HepG2 (cell line): ENCODE measurements around the gene S100A7. TPM values are rescaled to one million over a fixed set of nuclear protein-coding genes. Genes with fewer than 3 reads are reported as not detected.

Source experiments
- ATAC-seq: fragments of 200-7000 bp; cut with Tn5 transposase; 3 replicates; pipeline ENCODE4 v1.9.1; 2020; ENCODE audit warnings: mild to moderate bottlenecking, moderate library complexity
- BruUV-seq: library from RNA; stranded (reverse); fragments of 400-500 nt; replicated peaks from 2 replicates; lab custom pipeline; 2021; lab: Mats Ljungman, UMichigan
- CTCF ChIA-PET: fragments of 300-600 bp; formaldehyde crosslinking; extraction: SDS; loops from one replicate; lab custom pipeline; 2021; ENCODE audit warnings: low total read pairs, inconsistent platforms, low intra/inter-chr PET ratio; lab: Yijun Ruan, JAX
- POLR2A ChIA-PET: fragments of 350-600 bp; sonication (Branson Sonifier 250); formaldehyde crosslinking; loops from one replicate; lab custom pipeline; 2020; ENCODE audit warnings: antibody characterized with exemption, inconsistent platforms; lab: Yijun Ruan, JAX
- DNase-seq: peaks from one replicate; pipeline ENCODE4 v3.0.0-alpha.2; 2015; ENCODE audit warnings: low spot score
- FAIRE-seq: peaks from 3 replicates; lab custom pipeline; 2011; peaks lifted over from hg19 to GRCh38; lab: Jason Lieb, UNC
- H2AFZ ChIP-seq: one replicate; pipeline ENCODE4 v1.6.1; 2011; ENCODE audit warnings: low read length, inconsistent platforms
- H3K27ac ChIP-seq: fragments of 300-600 bp; 3 replicates; pipeline ENCODE4 v1.8.0; 2011; ENCODE audit warnings: mixed run types, mild to moderate bottlenecking, mixed read lengths, low read length, inconsistent platforms; ENCODE audit not compliant: insufficient read depth; ENCODE audit errors: extremely low read length
- H3K27me3 ChIP-seq, 2 experiments: fragments of 200-600 bp in 1 of 2; 2 replicates in 1 of 2; 3 replicates in 1 of 2; pipeline versions ENCODE4 v1.6.0 to v1.8.0; 2011; ENCODE audit warnings: low read length in 2 of 2, mild to moderate bottlenecking in 2 of 2, moderate library complexity in 2 of 2, inconsistent platforms in 1 of 2; ENCODE audit not compliant: insufficient read depth in 2 of 2, control insufficient read depth in 1 of 2
- H3K36me3 ChIP-seq, 2 experiments: fragments of 200-600 bp in 1 of 2; replicated peaks in 1 of 2; 2 replicates in 1 of 2; 3 replicates in 1 of 2; pipeline versions ENCODE4 v1.5.1 to v1.8.0; 2011; ENCODE audit warnings: low read length in 2 of 2, inconsistent platforms in 1 of 2; ENCODE audit not compliant: insufficient read depth in 2 of 2, control insufficient read depth in 1 of 2
- H3K4me1 ChIP-seq: 2 replicates; pipeline ENCODE4 v1.5.1; 2012; ENCODE audit warnings: low read length, inconsistent platforms; ENCODE audit not compliant: insufficient read depth
- H3K4me2 ChIP-seq: 2 replicates; pipeline ENCODE4 v1.6.0; 2011; ENCODE audit warnings: low read depth, low read length, inconsistent platforms
- H3K4me3 ChIP-seq, 3 experiments: fragments of 200-600 bp in 1 of 3; sonication (generic), shearing (Covaris generic) in 1 of 3; replicated peaks in 1 of 3; 2 replicates each; pipeline ENCODE4 v1.5.1; 2011 to 2016; ENCODE audit warnings: low read length in 3 of 3, inconsistent platforms in 2 of 3, low read depth in 2 of 3, mild to moderate bottlenecking in 2 of 3, control low read depth in 1 of 3, mixed read lengths in 1 of 3; ENCODE audit not compliant: insufficient read depth in 1 of 3
- H3K79me2 ChIP-seq: one replicate; pipeline ENCODE4 v1.6.1; 2011; ENCODE audit warnings: low read length, inconsistent platforms; ENCODE audit not compliant: insufficient read depth
- H3K9ac ChIP-seq: 2 replicates; pipeline ENCODE4 v1.6.0; 2011; ENCODE audit warnings: mild to moderate bottlenecking, low read depth, low read length, inconsistent platforms; ENCODE audit not compliant: insufficient read depth
- H3K9me3 ChIP-seq: 2 replicates; pipeline ENCODE4 v1.5.1; 2012; ENCODE audit warnings: mild to moderate bottlenecking, low read length
- H4K20me1 ChIP-seq: 2 replicates; pipeline ENCODE4 v1.6.0; 2011; ENCODE audit warnings: inconsistent platforms, mild to moderate bottlenecking, low read length, moderate library complexity; ENCODE audit not compliant: insufficient read depth
- AHR ChIP-seq: IDR thresholded peaks from 2 replicates; pipeline ENCODE4 v1.6.1; 2018; ENCODE audit warnings: missing genetic modification reagents, missing compliant biosample characterization
- RBFOX2 ChIP-seq: fragments of 200-400 bp; formaldehyde crosslinking; IDR thresholded peaks from 2 replicates; pipeline ENCODE4 v1.6.1; 2017; ENCODE audit warnings: low read depth, mild to moderate bottlenecking, low read length
- XRCC5 ChIP-seq: fragments of 200-400 bp; formaldehyde crosslinking; optimal IDR thresholded peaks from 2 replicates; pipeline ENCODE3; 2017; ENCODE audit warnings: mild to moderate bottlenecking, low read length
- ZBTB38 ChIP-seq: sonication (generic); formaldehyde crosslinking; IDR thresholded peaks from 2 replicates; pipeline ENCODE4 v1.5.1; 2020; ENCODE audit warnings: mild to moderate bottlenecking, missing genetic modification reagents
- ZFP62 ChIP-seq: sonication (generic); formaldehyde crosslinking; IDR thresholded peaks from 2 replicates; pipeline ENCODE4 v1.4.0; 2020; ENCODE audit warnings: missing genetic modification reagents
- ZNF343 ChIP-seq: sonication (generic); formaldehyde crosslinking; IDR thresholded peaks from 2 replicates; pipeline ENCODE4 v1.4.0; 2020; ENCODE audit warnings: mild to moderate bottlenecking, missing genetic modification reagents
- ZNF484 ChIP-seq: sonication (generic); formaldehyde crosslinking; IDR thresholded peaks from 2 replicates; pipeline ENCODE4 v1.5.1; 2020; ENCODE audit warnings: mild to moderate bottlenecking, low read depth, missing genetic modification reagents, borderline replicate concordance
- WGBS: methylation state at CpG from one replicate; pipeline ENCODE4 v1.1.6; 2017; ENCODE audit warnings: low lambda C conversion rate; 5-methylcytosine and 5-hydroxymethylcytosine counted together
- in situ Hi-C: cut with HindIII; loops from 2 replicates; pipeline ENCODE4 v1.10.0; 2017; ENCODE audit warnings: low pct_unique_long_range_greater_than_20kb; ENCODE audit not compliant: extremely low pct_ligation_motif_present
- intact Hi-C: fragments of 100-400 bp; cut with micrococcal nuclease; formaldehyde crosslinking; loops from one replicate; pipeline ENCODE4 v1.10.0; 2022; ENCODE audit not compliant: unreplicated experiment
- polyA plus RNA-seq, 8 experiments: library from polyadenylated mRNA; depleted of rRNA in 3 of 8; stranded (reverse) in 7 of 8; unstranded in 1 of 8; fragments of >200 nt; fragmentation: Illumina TruSeq in 4 of 8; extraction: Trizol in 4 of 8; gene quantifications; 2 replicates each; pipeline versions ENCODE4 v1.2.1 to v1.2.3, GENCODE V29; 2011 to 2016; ENCODE audit warnings: low read depth in 4 of 8, missing spikeins in 1 of 8, mixed read lengths in 1 of 8; ENCODE audit not compliant: insufficient read depth in 1 of 8
- total RNA-seq, 5 experiments: library from RNA; depleted of rRNA; stranded (reverse); fragments of >200 nt; fragmentation: Illumina TruSeq; extraction: Trizol; gene quantifications; 2 replicates each; pipeline ENCODE4 v1.2.3, GENCODE V29; 2016; ENCODE audit warnings: low read depth in 1 of 5
- TF ChIP-seq, protein P1 (sequence below): sonication (generic); formaldehyde crosslinking; IDR thresholded peaks from 2 replicates; pipeline ENCODE4 v1.5.0; 2020; ENCODE audit warnings: mild to moderate bottlenecking, missing genetic modification reagents
- TF ChIP-seq, protein P2 (sequence below): sonication (generic); formaldehyde crosslinking; IDR thresholded peaks from 2 replicates; pipeline ENCODE4 v1.5.0; 2020; ENCODE audit warnings: missing genetic modification reagents, mild to moderate bottlenecking, borderline replicate concordance
- TF ChIP-seq, protein P3 (sequence below): sonication (generic); formaldehyde crosslinking; IDR thresholded peaks from 2 replicates; pipeline ENCODE4 v1.5.0; 2020; ENCODE audit warnings: mild to moderate bottlenecking, missing genetic modification reagents
- TF ChIP-seq, protein P4 (sequence below): sonication (generic); formaldehyde crosslinking; IDR thresholded peaks from 2 replicates; pipeline ENCODE4 v1.4.0; 2020; ENCODE audit warnings: mild to moderate bottlenecking, missing genetic modification reagents
- TF ChIP-seq, protein P5 (sequence below): sonication (generic); formaldehyde crosslinking; conservative IDR thresholded peaks from 2 replicates; pipeline ENCODE4 v1.8.1; 2023; ENCODE audit warnings: missing genetic modification reagents

S100A7 gene
- total and polyA plus RNA-seq, 2 of the 13 experiments (the other 11 are each of a cell fraction or from before 2014, with no cell fraction given), result not detected

DNA sequence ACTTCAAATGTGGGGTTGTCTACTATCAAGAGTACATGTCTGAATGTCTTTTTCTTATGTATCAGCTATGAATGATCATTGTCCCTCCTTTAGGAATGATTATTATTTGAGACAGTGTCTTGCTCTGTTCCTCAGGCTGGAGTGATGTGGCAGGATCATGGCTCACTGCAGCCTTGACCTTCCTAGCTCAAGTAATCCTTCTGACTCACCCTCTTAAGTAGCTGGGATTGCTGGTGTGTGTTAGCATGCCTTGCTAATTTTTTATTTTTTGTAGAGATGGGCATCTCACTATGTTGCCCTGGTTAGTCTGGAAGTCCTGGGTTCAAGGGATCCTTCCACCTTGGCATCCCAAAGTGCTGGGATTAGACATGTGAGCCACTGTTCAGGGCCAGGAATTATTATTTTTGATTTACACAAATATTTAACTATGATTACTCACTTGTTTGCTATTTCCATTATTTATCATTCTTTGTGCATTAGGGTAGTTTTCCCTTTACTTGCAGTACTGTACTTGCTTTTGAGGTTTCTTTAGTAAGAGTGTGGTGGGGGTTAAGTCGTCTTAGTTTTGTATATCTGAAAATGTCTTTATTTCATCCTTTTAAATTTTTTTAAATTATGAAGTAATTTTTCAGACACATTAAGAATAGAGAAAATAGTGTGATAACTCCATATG, 12.8 kb downstream of the S100A7 start:
- H3K79me2 ChIP-seq, result no peaks in the 10 kb centered on the region
- H3K36me3 ChIP-seq, result no peaks in the 10 kb centered on the region
- no peaks in the 10 kb centered on the region for H3K4me1 ChIP-seq
- WGBS, result 2% methylated on average over 1 of the region's 1 CpG
- in situ Hi-C loops, result no loop called here
- DNase-seq, result no peak
- no peaks in the 10 kb centered on the region for H3K9me3 ChIP-seq
- H3K27ac ChIP-seq, result no peak overlapping the region
- no peak for ATAC-seq
- no peaks in the 10 kb centered on the region for H3K27me3 ChIP-seq
- FAIRE-seq, result no peak
- no peak overlapping the region for H3K9ac ChIP-seq
- H4K20me1 ChIP-seq, result no peaks in the 10 kb centered on the region
- no peak overlapping the region for H3K4me3 ChIP-seq
- ChIA-PET POLR2A (no interaction called here), CTCF (no interaction called here)
- intact Hi-C loops, result no loop called here
- no peak overlapping the region for H2AFZ ChIP-seq
- BruUV-seq, result no TSS peak
- H3K4me2 ChIP-seq, result no peak overlapping the region
- TF ChIP-seq, protein P1, sequence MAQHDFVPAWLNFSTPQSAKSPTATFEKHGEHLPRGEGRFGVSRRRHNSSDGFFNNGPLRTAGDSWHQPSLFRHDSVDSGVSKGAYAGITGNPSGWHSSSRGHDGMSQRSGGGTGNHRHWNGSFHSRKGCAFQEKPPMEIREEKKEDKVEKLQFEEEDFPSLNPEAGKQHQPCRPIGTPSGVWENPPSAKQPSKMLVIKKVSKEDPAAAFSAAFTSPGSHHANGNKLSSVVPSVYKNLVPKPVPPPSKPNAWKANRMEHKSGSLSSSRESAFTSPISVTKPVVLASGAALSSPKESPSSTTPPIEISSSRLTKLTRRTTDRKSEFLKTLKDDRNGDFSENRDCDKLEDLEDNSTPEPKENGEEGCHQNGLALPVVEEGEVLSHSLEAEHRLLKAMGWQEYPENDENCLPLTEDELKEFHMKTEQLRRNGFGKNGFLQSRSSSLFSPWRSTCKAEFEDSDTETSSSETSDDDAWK (CRISPR knock-in tag), result no peak
- TF ChIP-seq, protein P2, sequence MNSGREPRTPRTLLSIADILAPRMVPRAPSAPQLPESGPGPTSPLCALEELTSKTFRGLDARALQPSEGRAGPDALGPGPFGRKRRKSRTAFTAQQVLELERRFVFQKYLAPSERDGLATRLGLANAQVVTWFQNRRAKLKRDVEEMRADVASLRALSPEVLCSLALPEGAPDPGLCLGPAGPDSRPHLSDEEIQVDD (CRISPR knock-in tag), result no peak
- TF ChIP-seq RBFOX2 (no peak), AHR (CRISPR knock-in tag) (no peak)

DNA sequence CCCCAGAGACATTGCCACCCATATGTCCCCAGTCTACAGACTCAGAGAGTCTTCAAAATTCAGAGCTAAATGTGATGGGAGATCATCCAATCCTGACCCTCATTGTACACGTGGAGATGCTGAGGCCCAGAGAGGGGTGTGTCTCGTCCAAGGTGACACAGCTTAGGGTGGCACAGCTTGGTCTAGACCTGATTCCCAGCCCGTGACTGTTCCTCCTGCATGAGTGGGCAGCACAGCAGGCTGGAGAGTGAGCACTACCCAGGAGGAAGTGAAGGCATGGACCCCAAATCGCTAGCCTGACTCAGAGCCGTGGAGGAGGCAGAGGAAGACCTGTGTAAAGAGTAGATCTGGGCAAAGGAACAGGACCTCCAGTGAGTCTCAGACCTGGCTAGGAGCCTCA, 16.4 kb downstream of the S100A7 start:
- in situ Hi-C loops, result no loop called here
- Histone ChIP-seq H3K4me2 (no peak overlapping the region), H3K36me3 (no peaks in the 10 kb centered on the region), H2AFZ (no peak overlapping the region), H4K20me1 (no peaks in the 10 kb centered on the region), H3K9me3 (no peaks in the 10 kb centered on the region), H3K9ac (no peak overlapping the region), H3K27me3 (no peaks in the 10 kb centered on the region), H3K27ac (no peak overlapping the region), H3K4me3 (no peak overlapping the region), H3K4me1 (no peaks in the 10 kb centered on the region), H3K79me2 (no peaks in the 10 kb centered on the region)
- FAIRE-seq (no peak), DNase-seq (no peak), ATAC-seq (no peak)
- CTCF ChIA-PET, result no interaction called here
- intact Hi-C loops, result no loop called here
- POLR2A ChIA-PET, result no interaction called here
- WGBS, result 0% methylated on average over 3 of the region's 5 CpGs
- no TSS peak for BruUV-seq
- TF ChIP-seq ZFP62 (CRISPR knock-in tag) (no peak), ZNF343 (CRISPR knock-in tag) (no peak), XRCC5 (no peak), ZNF484 (CRISPR knock-in tag) (no peak), ZBTB38 (no peak)
- TF ChIP-seq, protein P3, sequence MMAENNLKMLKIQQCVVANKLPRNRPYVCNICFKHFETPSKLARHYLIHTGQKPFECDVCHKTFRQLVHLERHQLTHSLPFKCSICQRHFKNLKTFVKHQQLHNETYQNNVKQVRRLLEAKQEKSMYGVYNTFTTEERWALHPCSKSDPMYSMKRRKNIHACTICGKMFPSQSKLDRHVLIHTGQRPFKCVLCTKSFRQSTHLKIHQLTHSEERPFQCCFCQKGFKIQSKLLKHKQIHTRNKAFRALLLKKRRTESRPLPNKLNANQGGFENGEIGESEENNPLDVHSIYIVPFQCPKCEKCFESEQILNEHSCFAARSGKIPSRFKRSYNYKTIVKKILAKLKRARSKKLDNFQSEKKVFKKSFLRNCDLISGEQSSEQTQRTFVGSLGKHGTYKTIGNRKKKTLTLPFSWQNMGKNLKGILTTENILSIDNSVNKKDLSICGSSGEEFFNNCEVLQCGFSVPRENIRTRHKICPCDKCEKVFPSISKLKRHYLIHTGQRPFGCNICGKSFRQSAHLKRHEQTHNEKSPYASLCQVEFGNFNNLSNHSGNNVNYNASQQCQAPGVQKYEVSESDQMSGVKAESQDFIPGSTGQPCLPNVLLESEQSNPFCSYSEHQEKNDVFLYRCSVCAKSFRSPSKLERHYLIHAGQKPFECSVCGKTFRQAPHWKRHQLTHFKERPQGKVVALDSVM, result no peak
- TF ChIP-seq, protein P4, sequence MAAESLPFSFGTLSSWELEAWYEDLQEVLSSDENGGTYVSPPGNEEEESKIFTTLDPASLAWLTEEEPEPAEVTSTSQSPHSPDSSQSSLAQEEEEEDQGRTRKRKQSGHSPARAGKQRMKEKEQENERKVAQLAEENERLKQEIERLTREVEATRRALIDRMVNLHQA, result no peak
- TF ChIP-seq, protein P5, sequence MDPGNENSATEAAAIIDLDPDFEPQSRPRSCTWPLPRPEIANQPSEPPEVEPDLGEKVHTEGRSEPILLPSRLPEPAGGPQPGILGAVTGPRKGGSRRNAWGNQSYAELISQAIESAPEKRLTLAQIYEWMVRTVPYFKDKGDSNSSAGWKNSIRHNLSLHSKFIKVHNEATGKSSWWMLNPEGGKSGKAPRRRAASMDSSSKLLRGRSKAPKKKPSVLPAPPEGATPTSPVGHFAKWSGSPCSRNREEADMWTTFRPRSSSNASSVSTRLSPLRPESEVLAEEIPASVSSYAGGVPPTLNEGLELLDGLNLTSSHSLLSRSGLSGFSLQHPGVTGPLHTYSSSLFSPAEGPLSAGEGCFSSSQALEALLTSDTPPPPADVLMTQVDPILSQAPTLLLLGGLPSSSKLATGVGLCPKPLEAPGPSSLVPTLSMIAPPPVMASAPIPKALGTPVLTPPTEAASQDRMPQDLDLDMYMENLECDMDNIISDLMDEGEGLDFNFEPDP (CRISPR knock-in tag), result no peak
